Islet precursor cell (in vitro differentiated cells): ENCODE results near the gene ARHGEF17.
A peak's percentile ranks its signal among the peaks of the same experiment; 100 is the strongest.
"Not testable (repeated sequence)": the region's sequence is repeated elsewhere in the genome, so short reads cannot be mapped to it uniquely, and the experiment has no call there.

ENCODE experiments used
- DNase-seq: peaks from one replicate; pipeline ENCODE4 v3.0.0-alpha.2; 2018

Gene ARHGEF17

GRCh38 chr11:73308003-73308960 lies at the start of gene ARHGEF17:
Gene ARHGEF17, plus strand, starts transcription at chr11:73308276. Its CDS starts 363 bp downstream, at chr11:73308639.
- DNase-seq: peak; percentile 96

- peak; percentile 32 for DNase-seq
Observed at GRCh38 chr11:73259406-73260126, 48.5 kb upstream of the ARHGEF17 start.

GRCh38 chr11:73260127-73260457 lies 48.0 kb upstream of the ARHGEF17 start:
- peak; percentile 31 for DNase-seq

GRCh38 chr11:73262851-73263495 lies 45.1 kb upstream of the ARHGEF17 start:
- DNase-seq: peak; percentile 49

GRCh38 chr11:73263640-73264039 lies 44.4 kb upstream of the ARHGEF17 start:
- DNase-seq: no peak

GRCh38 chr11:73265278-73265810 lies 42.7 kb upstream of the ARHGEF17 start:
- DNase-seq: peak; percentile 33

- DNase-seq: peak; percentile 62
Observed at GRCh38 chr11:73265853-73266645, 42.0 kb upstream of the ARHGEF17 start.

- peak; percentile 46 for DNase-seq
Observed at GRCh38 chr11:73266646-73267020, 41.4 kb upstream of the ARHGEF17 start.

GRCh38 chr11:73267122-73267846 lies 40.8 kb upstream of the ARHGEF17 start:
- no peak for DNase-seq

- peak; percentile 33 for DNase-seq
Observed at GRCh38 chr11:73267906-73268540, 40.1 kb upstream of the ARHGEF17 start.

- peak; percentile 54 for DNase-seq
Observed at GRCh38 chr11:73268671-73269271, 39.3 kb upstream of the ARHGEF17 start.

- DNase-seq: peak; percentile 99
Observed at GRCh38 chr11:73269459-73270015, 38.5 kb upstream of the ARHGEF17 start.

GRCh38 chr11:73270016-73270854 lies 37.8 kb upstream of the ARHGEF17 start:
- DNase-seq: peak; percentile 72

- DNase-seq: peak; percentile 66
Observed at GRCh38 chr11:73270855-73271477, 37.1 kb upstream of the ARHGEF17 start.

- DNase-seq: not testable (repeated sequence)
Observed at GRCh38 chr11:73271478-73271865, 36.6 kb upstream of the ARHGEF17 start.

GRCh38 chr11:73271936-73272679 lies 36.0 kb upstream of the ARHGEF17 start, which contains the start of gene P2RY6:
Gene P2RY6, plus strand, starts transcription at chr11:73272338. Its CDS starts 24,181 bp downstream, at chr11:73296519.
- DNase-seq: peak; percentile 97

- no peak for DNase-seq
Observed at GRCh38 chr11:73272680-73273038, 35.4 kb upstream of the ARHGEF17 start.
